Effector memory CD4-positive, alpha-beta T cell (primary cell): ENCODE measurements around the gene DUXA.

ENCODE experiments used
- DNase-seq, 3 donors: peaks; one replicate each; pipeline ENCODE4 v3.0.0-alpha.2; 2020
- H3K27ac ChIP-seq: 2 replicates; pipeline ENCODE4 v1.7.0; 2013; ENCODE audit warnings: mild to moderate bottlenecking, low read length, moderate library complexity; ENCODE audit not compliant: insufficient read depth, poor library complexity, severe bottlenecking
- H3K27me3 ChIP-seq: replicated peaks from 2 replicates; pipeline ENCODE4 v1.7.0; 2013; ENCODE audit warnings: mild to moderate bottlenecking, low read length; ENCODE audit not compliant: insufficient read depth, control insufficient read depth, poor library complexity, severe bottlenecking
- H3K36me3 ChIP-seq: 2 replicates; pipeline ENCODE4 v1.7.0; 2013; ENCODE audit warnings: mild to moderate bottlenecking, low read length, moderate library complexity; ENCODE audit not compliant: control insufficient read depth, insufficient read depth
- H3K4me1 ChIP-seq: 2 replicates; pipeline ENCODE4 v1.7.0; 2013; ENCODE audit warnings: low read length, mild to moderate bottlenecking; ENCODE audit not compliant: control insufficient read depth, insufficient read depth, poor library complexity, severe bottlenecking
- H3K4me3 ChIP-seq: 2 replicates; pipeline ENCODE4 v1.7.0; 2013; ENCODE audit warnings: low read length, low read depth, mild to moderate bottlenecking; ENCODE audit not compliant: insufficient read depth, poor library complexity, severe bottlenecking
- H3K9me3 ChIP-seq: 2 replicates; pipeline ENCODE4 v1.7.0; 2013; ENCODE audit warnings: mild to moderate bottlenecking, low read length, moderate library complexity; ENCODE audit not compliant: control insufficient read depth

DUXA gene

GRCh38 chr19:57110592-57111328, 56.5 kb downstream of the DUXA start:
- no peaks in the 10 kb centered on the region for H3K27me3 ChIP-seq
- no peaks in the 10 kb centered on the region for H3K36me3 ChIP-seq
- H3K4me1 ChIP-seq, result no peaks in the 10 kb centered on the region
- no peak overlapping the region for H3K4me3 ChIP-seq
- no peak for DNase-seq
- peaks cover 19% of the 10 kb centered on the region for H3K9me3 ChIP-seq
- no peak overlapping the region for H3K27ac ChIP-seq

- Histone ChIP-seq H3K9me3 (peaks cover 11% of the 10 kb centered on the region), H3K27ac (no peak overlapping the region), H3K4me3 (no peak overlapping the region), H3K36me3 (no peaks in the 10 kb centered on the region), H3K27me3 (no peaks in the 10 kb centered on the region), H3K4me1 (no peaks in the 10 kb centered on the region)
- DNase-seq, result no peak
Measured at GRCh38 chr19:57106722-57107235, 60.5 kb downstream of the DUXA start.

GRCh38 chr19:57105976-57106721, 61.1 kb downstream of the DUXA start:
- H3K9me3 ChIP-seq, result peaks cover 5% of the 10 kb centered on the region

More at GRCh38 chr19:57105976-57106721, 61.1 kb downstream of the DUXA start:
- no peak for DNase-seq
- Histone ChIP-seq H3K36me3 (no peaks in the 10 kb centered on the region), H3K27ac (no peak overlapping the region), H3K4me1 (no peaks in the 10 kb centered on the region), H3K27me3 (no peaks in the 10 kb centered on the region), H3K4me3 (no peak overlapping the region)
